ENCODE measurements around the gene MPO.
A peak's percentile ranks its signal among the peaks of the same experiment; 100 is the strongest.

MPO gene

DNA sequence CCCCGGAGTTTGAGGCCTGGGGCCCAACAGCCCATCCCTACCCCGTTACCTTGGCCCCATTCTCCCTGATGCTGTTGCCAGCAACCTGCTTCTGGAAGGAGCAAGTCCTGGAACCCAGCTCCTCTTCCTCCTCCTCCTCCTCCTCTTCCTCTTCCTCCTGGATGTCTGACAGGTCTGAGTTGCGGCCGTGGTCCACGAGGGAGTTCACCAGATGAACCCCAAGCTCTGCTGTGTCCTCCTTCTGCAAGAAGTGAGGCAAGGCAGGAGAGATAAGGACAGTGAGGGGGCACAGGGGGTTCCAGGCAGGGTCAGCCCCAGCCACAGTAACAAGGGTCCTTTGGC is 29.2 kb upstream of the MPO start:
- TF ChIP-seq, protein P1, sequence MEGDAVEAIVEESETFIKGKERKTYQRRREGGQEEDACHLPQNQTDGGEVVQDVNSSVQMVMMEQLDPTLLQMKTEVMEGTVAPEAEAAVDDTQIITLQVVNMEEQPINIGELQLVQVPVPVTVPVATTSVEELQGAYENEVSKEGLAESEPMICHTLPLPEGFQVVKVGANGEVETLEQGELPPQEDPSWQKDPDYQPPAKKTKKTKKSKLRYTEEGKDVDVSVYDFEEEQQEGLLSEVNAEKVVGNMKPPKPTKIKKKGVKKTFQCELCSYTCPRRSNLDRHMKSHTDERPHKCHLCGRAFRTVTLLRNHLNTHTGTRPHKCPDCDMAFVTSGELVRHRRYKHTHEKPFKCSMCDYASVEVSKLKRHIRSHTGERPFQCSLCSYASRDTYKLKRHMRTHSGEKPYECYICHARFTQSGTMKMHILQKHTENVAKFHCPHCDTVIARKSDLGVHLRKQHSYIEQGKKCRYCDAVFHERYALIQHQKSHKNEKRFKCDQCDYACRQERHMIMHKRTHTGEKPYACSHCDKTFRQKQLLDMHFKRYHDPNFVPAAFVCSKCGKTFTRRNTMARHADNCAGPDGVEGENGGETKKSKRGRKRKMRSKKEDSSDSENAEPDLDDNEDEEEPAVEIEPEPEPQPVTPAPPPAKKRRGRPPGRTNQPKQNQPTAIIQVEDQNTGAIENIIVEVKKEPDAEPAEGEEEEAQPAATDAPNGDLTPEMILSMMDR (IDR thresholded peaks at IDR 0.05; ENCODE audit: low read depth, low read length, missing control alignments): no peak
- H3K4me3 ChIP-seq (replicated peaks; ENCODE audit: low read depth, low read length): no peak overlapping the region
- no peak for DNase-seq (ENCODE audit: extremely low read depth, low read depth)

DNA sequence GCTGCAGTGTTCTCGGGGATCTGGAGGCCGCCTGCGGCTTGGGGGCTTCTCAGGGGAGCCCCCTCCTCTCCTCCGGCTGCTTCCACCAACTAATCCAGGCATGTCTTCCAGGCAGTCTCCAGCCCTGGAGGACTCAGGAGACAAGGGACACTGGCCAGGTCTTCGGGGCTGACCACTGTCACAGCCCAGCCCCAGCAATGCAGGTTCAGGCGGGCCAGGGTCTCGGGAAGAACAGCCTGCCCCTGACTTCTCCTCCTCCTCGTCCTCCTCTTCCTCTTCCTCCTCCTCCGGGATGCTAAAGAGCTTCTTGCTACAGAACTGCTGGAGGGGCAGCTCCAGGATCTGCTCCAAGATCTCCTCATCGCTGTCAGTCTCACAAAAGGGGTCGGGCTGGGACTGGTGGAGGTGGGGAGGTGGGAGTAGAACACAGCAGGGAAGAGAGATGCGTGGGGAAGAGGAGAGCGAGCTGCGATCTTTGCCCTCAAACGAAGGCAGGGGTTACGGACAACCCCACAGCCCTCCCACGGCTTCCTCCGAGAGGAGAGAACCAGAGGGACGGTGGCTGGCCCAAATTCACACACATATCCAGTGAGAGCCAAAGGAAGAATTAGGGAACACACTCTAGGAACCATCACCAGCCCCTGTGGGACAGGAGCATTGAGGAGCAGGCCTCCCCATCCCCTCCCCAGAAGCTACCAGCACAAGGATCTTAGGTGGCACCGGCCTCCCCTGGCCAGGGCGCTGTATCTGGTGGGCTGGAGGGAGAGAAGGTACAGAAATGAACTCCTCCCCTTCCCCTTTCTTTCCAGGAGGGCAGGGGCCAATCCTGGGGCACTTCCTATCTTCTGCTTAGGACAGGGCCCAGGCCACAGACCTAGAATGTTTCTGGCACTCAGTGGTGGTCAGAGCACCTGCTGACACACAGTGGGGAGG is 28.5 kb upstream of the MPO start:
- H3K4me3 ChIP-seq (replicated peaks; ENCODE audit: low read depth, low read length): no peak overlapping the region
- TF ChIP-seq, protein P1 (IDR thresholded peaks at IDR 0.05; ENCODE audit: low read depth, low read length, missing control alignments): no peak
- DNase-seq (ENCODE audit: extremely low read depth, low read depth): no peak

DNA sequence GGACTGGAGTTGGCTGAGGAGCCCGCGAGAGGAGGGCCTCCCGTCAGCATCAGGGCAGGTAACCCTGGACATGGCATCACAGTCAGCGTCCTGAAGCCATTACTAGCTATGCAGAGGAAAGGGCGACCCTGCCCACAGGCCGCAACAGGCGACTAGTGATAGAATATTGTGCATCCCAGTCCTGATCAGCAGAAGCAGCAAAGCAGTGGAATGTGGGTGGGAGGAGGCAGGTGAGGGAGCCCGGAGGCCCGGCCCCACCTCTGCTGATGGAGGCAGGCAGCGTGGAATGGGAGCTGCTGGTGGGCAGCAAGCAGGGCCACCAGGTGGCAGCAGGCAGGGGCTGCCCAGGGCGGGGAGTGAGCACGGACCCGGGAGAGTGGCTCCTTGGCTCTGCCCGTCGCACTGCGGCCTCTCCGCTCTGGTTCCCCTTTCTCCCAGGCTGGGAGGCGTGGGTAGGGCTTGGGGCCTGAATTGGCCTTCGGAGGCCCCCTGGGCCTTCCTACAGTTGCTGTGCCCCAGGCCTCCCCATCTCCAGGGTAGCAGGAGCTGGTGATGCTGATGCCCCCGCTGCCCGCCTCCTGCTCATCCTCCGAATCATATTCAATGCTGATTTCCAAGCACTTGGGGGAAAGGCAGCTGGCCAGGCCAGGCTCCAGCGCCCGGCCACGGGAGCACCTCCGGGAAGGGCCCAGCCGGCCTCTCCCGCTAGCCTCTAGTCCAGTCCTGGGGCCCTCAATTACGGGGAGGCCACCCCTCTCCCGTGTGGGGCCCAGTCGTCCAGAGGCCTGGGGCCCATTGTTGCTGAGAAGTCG is 27.6 kb upstream of the MPO start:
- DNase-seq (ENCODE audit: extremely low read depth, low read depth): no peak
- TF ChIP-seq, protein P1 (IDR thresholded peaks at IDR 0.05; ENCODE audit: low read depth, low read length, missing control alignments): peak; percentile 48

DNA sequence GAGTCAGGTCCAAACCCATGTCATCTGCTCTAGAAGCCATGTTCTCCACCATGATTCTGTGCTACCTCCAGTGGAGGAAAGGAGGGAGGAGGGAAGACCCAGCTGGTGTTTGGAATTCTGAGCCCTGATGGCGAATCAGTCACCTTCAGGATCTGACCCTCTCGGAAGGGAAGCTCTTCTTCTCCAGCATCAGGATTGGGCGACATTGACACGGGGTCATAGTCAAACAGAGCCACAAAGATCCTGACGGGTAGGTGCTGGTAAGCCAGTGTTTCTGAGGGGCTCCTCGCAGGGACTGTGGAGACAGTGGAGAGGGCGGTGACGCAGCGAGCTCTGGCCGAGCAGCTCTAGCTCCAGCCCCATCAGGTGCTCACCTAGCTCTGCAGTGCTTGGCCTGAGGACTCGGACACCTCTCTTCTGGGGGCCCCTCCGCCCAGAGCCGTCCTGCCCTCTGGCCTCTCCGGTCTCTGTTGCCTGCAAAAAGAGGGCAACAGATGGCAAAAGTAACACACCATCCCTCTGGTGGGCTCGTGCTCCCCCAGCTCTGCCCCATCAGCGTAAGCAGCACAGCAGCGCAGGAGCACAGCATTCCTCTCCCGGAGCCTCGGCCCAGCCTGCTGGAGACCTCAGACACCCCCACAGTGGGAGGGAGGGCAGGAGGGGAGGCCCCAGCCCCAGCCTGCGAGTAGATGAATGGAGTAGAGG is 26.9 kb upstream of the MPO start:
- H3K4me3 ChIP-seq (replicated peaks; ENCODE audit: low read depth, low read length): no peak overlapping the region
- TF ChIP-seq, protein P1 (IDR thresholded peaks at IDR 0.05; ENCODE audit: low read depth, low read length, missing control alignments): no peak
- DNase-seq (ENCODE audit: extremely low read depth, low read depth): no peak

More for the DNA sequence above, 27.6 kb upstream of the MPO start:
- H3K4me3 ChIP-seq (replicated peaks; ENCODE audit: low read depth, low read length): no peak overlapping the region

DNA sequence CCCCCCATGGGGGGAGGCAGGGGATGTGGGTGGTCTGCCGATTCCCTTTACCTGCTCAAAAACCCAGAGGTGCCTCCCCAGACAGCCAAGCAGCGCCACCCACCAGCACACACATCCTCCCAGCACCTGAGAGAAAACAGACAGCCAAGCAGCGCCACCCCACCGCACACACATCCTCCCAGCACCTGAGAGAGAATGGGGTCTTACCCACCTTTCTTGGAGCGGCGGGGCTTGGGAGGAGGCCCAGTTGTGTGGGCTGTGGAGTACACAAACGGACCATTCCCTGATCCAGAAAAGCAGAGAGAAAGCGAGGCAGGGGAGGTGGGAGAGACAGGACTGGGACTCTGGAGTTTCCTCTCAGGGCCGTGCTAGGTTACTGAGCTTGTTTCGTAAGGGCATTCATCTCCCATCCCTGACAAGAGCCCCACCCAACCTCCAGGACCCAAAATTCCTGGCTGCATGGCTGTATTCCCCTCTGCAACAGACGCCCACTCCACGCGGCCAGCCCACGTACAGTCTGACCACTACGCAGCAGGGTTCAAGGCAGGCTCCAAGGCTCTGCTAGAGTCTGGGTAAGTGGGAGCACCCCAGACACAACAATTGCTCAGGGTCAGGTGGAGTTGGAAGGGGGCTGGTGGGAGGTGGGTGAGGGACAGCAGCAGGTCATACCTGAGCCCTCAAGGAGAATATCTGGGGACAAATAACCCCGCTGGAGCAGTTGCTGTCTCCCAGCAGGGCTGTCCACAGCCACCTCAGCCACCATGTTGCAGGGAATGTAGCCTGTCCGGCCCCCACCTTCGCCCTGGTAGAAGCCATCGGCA is 25.6 kb upstream of the MPO start:
- TF ChIP-seq, protein P1 (IDR thresholded peaks at IDR 0.05; ENCODE audit: low read depth, low read length, missing control alignments): no peak
- DNase-seq (ENCODE audit: extremely low read depth, low read depth): no peak
- no peak overlapping the region for H3K4me3 ChIP-seq (replicated peaks; ENCODE audit: low read depth, low read length)

DNA sequence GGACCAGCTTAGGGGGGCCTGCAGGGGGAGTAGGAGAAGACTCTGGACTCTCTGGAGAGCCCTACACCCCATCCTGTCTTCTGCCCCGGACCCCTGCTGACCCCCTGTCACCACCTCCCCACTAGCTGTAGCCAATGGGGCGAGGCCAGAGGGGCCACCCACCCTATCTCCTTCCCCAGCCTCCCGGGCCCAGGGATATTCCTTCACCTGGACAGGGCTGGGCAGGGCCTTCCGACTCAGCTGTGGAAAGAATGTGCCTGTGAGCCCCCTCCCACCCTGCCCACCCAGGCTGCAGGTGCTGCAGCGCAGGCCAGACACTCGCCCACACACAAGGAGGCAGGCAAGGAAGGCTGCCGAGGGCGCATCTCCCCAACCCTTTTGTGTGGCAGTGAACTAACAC is 24.9 kb upstream of the MPO start:
- DNase-seq (ENCODE audit: extremely low read depth, low read depth): no peak
- no peak overlapping the region for H3K4me3 ChIP-seq (replicated peaks; ENCODE audit: low read depth, low read length)
- TF ChIP-seq, protein P1 (IDR thresholded peaks at IDR 0.05; ENCODE audit: low read depth, low read length, missing control alignments): no peak
